ENCODE measurements around the gene GDF9.

- TF ChIP-seq REST (IDR thresholded peaks at IDR 0.05; ENCODE audit: unreplicated experiment) (no peak), CTCF (conservative IDR thresholded peaks at IDR 0.05; ENCODE audit: low read depth in 2 of 2) (peak; percentile 60 to 73), POLR2AphosphoS5 (IDR thresholded peaks at IDR 0.05; ENCODE audit: low read depth) (no peak), EZH2 (IDR thresholded peaks at IDR 0.05; ENCODE audit: low read depth, unreplicated experiment) (no peak), EZH2phosphoT487 (IDR thresholded peaks at IDR 0.05; ENCODE audit: unreplicated experiment) (no peak), JUNB (IDR thresholded peaks at IDR 0.05; ENCODE audit: unreplicated experiment) (no peak)
These were observed 17.1 kb upstream of the GDF9 start for GRCh38 chr5:132883261-132883834.
